ENCODE results near the gene DCAF6.
"Not testable (repeated sequence)": the region's sequence is repeated elsewhere in the genome, so short reads cannot be mapped to it uniquely, and the experiment has no call there.

The DCAF6 gene, protein sequence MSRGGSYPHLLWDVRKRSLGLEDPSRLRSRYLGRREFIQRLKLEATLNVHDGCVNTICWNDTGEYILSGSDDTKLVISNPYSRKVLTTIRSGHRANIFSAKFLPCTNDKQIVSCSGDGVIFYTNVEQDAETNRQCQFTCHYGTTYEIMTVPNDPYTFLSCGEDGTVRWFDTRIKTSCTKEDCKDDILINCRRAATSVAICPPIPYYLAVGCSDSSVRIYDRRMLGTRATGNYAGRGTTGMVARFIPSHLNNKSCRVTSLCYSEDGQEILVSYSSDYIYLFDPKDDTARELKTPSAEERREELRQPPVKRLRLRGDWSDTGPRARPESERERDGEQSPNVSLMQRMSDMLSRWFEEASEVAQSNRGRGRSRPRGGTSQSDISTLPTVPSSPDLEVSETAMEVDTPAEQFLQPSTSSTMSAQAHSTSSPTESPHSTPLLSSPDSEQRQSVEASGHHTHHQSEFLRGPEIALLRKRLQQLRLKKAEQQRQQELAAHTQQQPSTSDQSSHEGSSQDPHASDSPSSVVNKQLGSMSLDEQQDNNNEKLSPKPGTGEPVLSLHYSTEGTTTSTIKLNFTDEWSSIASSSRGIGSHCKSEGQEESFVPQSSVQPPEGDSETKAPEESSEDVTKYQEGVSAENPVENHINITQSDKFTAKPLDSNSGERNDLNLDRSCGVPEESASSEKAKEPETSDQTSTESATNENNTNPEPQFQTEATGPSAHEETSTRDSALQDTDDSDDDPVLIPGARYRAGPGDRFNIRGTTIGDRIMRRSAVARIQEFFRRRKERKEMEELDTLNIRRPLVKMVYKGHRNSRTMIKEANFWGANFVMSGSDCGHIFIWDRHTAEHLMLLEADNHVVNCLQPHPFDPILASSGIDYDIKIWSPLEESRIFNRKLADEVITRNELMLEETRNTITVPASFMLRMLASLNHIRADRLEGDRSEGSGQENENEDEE

DNA sequence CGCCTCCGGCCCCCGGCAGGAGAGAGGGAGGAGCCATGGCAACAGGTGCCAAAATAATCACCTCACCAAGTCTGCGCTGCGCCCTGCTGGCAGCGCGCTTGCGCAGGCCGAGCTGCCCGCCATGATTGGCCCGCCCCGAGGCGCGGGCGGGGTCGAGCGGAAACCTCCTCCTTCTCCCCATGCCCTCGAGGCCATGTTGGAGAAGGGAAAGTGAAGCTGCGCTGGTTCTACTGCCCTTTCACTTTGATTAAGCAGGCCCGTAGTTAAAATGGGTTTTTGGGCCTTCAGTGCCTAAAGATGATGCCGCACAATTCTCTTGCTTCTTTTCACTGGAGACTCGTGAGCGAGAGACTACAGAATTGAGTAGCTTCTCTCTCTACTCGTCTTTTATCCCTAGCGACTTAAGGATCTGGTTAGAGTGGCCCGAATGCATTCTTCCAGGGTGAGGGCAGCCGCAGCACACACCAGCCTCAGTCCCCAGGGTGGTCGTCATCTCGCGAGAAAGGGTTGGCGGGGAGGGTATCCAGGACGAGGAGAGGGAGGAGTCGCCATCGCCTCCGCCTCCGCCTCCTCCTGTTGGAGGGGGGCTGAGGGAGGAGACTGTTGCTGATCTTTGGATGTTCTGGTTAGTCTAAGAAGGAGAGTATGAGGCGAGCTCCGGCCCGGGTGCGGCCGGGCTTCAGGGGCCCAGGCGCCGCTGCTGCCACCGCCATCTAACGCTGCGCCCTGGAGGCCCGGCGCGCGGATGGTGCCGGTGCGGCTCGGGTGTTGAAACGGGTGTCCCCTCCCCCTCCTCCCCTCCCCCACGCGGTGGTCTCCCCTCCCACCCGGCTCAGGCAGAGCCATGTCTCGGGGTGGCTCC, at the start of gene DCAF6:
TSS of gene DCAF6 (plus strand) at position 616 of the 862 bp plus-strand sequence. CDS start at position 845, 229 bp downstream.
- peak; percentile 98 for DNase-seq

DNA sequence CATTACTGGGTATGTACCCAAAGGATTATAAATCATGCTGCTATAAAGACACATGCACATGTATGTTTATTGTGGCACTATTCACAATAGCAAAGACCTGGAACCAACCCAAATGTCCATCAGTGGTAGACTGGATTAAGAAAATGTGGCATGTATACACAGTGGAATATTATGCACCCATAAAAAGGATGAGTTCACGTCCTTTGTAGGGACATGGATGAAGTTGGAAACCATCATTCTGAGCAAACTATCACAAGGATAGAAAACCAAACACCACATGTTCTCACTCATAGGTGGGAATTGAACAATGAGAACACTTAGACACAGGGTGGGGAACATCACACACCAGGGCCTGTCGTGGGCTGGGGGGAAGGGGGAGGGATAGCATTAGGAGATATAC, 49.3 kb upstream of the DCAF6 start:
- not testable (repeated sequence) for DNase-seq

DNA sequence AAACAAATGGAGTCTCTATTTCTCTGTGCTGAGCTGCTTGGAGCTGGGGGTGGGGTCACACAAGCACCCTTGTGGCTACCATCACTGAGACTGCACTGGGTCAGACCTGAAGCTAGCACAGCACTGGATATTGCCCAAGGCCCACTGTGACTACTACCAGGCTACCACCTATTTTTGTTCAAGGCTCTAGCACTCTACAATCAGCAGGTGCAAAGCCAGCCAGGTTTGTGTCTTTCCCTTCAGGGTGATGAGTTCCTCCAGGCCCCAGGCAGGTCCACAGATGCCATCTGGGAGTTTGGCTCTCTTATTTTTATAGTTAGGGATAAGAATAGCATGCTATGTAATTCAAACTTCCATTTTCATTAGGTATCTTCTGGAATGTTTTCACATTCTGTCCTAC, 46.1 kb upstream of the DCAF6 start:
- DNase-seq: no peak

DNA sequence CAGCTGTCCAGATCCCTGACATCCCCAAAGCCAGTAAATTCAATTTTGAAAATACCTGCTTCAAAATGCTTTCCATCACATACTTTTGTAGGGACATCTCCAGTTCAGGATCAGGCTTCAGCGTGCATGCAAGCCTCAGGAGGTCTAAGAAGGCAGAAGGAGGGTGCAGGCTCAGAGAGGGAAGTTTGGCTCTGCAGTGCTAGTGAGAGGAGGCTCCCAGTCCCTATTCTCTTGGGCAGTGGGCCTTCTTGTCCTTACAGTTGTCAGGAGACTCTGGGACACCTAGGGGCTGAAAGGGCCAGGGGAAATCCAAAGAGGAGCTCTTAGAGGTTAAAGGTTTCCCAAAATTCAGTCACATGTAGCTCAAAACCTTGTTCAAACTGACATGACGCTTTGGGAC, 42.7 kb upstream of the DCAF6 start:
- no peak for DNase-seq

DNA sequence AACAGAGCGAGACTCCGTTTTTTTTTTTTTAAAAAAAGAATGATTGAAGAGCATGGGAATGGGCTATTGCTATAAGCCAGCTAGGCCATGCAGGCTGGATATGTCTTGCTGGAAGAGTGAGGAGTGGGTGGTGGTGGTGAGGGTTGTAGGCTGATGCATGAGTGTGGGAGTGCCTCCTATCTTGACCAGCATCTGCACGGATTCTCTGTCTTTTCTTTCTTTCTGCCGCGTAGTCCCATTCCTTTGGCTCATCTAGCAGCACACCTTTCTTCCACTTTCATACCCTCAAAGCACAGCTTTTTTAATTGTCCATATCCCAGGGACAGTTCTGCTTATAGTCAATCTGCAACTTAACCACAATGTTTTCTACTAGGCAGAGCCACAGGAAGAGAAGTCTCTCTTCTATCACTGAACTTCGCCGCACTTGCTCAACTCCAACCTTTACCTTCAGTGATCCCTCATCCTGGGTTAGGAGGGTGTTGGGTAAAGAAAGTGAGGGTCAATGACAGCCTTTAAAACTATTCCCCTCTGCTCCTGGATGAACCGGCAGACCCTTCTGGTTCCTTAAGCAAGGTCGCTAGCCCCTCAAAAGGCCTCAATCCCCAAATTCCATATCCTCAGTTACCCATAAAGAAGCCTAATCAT, 37.8 kb upstream of the DCAF6 start:
- no peak for DNase-seq

DNA sequence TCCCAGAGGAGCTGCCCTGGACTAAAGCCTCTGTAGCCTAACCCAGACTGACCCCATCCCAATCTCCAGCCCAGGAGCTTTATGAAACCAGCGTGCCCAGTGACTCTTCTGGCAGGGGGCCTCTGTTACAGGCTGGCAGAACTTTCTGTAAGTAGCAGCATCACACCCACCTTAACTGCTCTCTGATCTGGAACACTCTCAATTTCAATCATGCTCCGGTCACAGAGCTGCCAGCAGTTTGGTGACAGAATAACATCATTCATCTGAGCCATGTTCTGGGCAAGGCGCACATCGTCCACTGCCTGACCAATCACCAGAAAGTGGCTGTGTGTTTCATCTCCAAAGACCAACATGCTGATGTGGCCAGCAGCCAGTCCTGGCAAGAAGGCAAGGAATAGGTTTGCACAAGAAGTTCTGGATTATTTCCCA, 37.2 kb upstream of the DCAF6 start:
- DNase-seq: no peak

DNA sequence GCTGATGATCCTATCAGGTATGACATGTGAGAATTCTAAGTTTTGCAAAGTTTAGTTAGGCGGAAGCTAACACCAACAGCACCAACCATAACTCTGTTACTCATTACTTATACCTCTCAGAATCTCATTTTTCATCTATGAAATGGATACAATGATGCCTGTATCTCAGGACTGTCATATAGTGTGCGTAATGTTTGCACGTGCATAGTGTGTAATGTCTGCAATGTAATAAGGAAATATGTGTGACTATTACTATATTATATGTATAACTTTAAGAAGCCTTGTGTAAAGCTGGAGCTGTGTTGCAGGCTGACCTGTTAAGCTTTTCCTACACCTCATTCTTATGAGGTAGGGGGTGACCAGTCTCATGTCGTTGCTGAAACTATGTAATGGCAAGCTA, 35.6 kb upstream of the DCAF6 start:
- no peak for DNase-seq

DNA sequence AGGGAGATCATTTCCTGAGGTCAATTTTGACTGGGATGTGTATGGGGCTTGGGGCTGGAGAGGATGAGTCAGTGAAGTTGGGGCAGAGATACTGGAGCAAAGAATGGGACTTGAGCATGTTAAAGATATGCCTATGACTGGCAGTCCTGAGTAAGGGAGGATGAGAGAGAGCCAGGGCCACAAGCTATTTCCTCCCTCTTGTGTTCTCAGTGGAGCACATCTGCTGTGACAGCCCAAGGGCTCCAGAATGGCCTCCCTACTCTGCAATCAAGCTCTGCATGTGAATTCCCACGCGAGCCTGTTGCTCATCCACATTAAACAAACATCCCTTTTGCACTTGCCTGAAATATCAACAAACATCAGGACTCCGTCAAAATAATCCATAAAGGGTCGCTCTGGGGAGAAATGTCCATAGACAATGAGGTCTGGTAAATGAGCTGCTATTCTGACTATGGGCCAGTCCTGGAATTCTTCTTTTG, 31.8 kb upstream of the DCAF6 start:
- no peak for DNase-seq

DNA sequence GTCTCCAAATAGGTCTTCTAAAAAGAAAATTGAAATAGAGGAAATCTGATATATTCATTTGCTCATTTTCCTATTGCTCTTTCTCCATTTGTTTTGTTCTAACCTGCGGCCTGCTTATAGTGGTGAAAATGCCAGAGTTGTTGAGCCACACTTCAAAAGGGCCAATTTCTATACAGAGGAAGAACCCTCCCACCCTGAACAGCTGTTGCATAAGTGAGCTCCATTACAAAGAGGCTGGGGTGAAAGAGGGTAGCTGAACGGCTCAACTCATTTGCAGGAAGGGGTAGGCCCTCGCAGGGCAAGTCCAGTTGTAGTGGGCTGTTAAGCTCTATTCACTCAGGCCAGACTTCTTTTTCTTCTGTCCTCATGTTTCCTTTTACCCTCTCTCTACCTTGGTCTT, 31.3 kb upstream of the DCAF6 start:
- no peak for DNase-seq

DNA sequence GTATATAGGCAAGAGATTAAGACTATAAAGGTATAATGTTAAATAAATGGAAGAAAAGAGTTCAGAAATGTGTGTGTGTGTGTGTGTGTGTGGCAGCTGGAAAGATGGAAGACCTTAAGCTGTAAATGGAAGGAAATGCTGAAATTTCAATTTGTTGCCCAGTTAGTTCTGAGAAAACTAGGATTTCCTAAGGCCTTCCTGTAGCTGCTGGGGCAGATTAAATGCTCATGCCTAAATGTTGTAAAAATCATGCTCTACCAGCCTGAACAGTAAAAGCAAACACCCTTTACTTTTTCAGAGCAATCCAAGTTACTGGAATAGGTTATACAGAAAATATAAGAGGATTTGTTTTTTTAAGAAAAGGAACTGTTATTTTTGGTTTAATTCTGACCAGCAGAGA, 30.8 kb upstream of the DCAF6 start:
- DNase-seq: no peak

DNA sequence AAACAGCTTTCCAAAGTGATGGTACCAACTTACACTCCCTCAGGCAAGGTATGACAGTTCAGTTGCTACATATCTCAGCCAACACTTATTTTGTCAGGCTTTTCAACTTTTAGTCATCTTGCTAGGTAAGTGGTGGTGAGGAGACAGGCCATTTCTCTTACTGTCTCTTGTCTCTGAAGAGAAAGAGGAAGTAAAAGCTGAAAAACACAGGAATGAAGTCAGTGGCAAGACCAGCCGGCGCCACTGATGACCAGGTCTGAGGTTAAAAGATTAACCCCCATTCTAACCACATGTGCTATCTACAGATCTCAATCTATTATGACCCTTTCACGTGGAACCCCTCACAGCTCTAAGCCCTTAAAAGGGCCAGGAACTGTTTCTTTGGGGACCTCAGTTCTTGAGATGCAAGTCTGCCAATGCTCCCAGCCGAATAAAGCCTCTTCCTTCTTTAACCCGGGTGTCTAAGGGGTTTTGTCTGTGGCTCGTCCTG, 26.7 kb upstream of the DCAF6 start:
- DNase-seq: no peak

DNA sequence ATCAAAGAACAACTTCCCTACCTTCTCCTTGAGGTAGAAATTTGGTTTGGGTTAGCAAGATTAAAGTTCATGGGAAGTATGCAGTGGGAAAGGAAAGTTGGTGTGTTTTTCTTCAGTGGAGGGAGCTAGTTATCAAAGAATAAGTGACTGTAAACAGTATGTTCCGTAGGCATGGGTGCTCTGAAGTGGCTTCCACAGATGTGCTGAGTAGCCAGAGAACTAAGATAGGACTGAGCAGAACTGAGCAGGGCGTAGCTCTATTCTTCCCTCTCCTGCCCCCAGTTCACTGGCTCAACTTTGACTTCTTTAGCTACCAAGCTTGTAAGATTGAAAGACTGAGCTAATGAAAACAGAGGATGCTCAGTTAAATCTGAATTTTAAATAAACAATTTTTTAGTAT, 26.0 kb upstream of the DCAF6 start:
- no peak for DNase-seq

DNA sequence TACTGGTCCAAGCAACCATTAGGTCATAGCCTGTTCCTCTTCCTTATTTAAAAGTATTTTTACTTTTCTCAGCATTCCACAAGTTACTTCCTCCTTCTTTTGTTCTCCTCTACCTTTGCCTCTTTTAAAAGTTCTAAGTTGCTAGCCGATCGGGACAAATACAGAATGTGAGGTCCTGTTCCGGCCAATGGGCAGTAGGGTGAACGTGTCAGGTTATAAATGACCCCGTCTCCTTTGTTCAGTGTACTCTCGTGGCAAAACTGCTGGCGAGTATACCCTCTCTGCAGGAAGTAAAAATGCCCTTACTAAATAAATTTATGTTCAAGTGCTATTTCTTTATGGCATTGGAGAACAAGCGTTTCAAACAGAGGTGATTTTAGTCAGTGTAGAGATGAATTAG, 25.1 kb upstream of the DCAF6 start:
- DNase-seq: no peak

DNA sequence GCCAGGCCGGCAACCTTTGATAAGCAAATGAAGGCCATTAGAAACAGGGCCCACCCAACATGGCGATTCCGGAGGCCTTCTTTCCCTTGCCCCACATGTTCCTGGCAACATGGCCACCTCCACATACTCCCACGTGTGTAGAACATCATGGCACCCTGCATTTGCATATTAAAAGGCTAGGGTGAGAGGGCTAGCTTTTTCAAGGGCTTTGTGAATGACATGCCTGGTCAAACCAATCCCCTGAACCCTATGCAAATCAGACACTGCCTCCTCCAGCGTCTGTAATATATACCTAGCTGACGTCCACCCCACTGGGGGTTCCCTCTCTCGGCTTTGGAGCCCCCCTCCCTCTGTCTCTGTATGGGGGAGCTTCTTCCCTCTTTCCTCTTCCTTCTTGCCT, 24.2 kb upstream of the DCAF6 start:
- no peak for DNase-seq

DNA sequence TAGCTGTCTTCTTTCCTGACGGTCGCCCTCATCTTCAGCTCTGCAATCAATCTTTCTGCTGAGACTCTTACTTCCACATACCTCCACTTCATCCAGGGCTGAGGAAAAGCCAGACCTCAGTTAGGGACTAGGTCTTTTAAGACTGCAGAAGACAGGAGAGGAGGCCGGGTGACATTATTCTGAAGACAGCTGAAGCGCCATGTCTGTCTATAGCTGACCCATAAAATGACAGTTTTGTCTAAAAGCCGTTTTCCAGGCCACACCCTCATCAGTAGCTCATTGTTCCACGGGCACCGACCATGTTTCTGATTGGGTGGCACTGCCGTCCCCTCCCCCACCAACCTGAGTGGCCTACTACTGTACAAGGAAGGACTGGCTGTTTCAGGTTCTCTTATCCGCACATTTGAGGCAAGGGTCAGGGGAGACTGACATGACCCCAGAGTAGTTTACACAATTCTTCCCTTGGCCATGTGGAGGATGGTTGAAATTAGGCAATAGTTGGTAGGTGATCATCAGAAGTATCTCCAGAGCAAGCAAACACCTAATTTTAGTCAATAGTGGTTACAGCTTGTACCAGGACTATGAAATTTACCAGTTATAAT, 22.5 kb upstream of the DCAF6 start, which contains the start of gene ADCY10:
TSS of gene ADCY10 (minus strand) at position 240 of the 602 bp plus-strand sequence. CDS start 8,994 bp downstream, outside the sequence.
- no peak for DNase-seq

DNA sequence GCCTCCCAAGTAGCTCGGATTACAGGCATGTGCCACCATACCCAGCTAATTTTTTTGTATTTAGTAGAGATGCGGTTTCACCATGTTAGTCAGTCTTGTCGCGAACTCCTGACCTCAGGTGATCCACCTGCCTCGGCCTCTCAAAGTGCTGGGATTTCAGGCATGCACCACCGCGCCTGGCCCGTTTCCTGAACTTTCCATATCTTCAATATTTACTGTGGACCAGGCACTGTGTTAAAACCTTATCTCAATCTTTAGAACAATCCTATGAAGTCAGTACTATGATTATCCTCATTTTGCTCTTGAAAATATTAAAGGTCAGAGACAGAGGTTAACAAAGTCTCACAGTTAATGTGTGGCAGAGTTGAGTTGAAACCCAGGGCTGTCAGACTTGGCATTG, 20.9 kb upstream of the DCAF6 start:
- DNase-seq: no peak

DNA sequence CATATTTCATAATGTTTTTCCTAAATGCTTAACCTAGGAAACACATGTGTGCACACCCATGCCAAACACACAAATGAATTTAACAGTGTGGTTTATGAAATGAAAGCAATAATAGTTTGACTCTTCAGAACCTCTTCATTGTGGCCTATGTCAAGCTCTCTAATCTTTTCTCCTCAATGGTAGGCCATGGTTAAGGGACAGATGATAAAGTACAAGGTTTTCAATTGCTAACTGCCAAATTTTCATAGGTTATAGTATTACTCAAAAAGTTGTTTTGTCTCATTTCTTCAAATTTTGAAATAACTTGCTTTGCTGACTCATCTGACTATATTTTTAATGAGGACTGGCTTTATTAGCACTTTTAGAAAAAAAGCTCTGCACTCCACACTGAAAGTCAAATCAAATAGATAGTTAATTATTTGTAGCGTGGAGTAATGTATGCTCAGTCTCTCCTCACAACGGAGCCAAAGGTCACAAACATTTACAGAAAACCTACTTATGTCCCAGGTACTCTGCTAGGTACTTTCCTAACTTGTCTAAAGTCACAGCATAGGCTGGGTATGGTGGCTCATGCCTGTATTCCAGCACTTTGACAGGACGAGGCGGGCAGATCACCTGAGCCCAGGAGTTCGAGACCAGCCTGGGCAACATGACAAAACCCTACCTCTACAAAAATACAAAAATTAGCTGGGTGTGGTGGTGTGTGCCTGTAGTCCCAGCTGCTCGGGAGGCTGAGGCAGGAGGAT, 19.5 kb upstream of the DCAF6 start:
- DNase-seq: no peak

DNA sequence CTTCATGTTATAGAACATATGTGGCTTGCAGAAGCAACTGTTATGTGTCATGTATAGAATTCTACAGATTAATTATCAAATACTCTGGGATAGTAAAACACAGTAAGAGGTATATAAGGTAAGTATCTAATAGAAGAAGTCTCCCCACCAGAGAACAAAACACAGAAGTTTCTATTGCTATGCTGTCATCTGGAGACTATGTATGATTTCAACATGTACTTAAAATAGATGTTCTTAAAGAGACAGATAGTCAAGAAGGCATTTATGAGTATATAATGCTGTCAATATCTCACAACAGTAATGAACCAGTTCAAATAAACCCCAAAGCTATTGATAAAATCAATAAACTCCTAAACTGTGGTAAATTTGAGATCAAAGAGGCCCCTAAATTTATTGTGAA, 14.5 kb upstream of the DCAF6 start:
- no peak for DNase-seq

DNA sequence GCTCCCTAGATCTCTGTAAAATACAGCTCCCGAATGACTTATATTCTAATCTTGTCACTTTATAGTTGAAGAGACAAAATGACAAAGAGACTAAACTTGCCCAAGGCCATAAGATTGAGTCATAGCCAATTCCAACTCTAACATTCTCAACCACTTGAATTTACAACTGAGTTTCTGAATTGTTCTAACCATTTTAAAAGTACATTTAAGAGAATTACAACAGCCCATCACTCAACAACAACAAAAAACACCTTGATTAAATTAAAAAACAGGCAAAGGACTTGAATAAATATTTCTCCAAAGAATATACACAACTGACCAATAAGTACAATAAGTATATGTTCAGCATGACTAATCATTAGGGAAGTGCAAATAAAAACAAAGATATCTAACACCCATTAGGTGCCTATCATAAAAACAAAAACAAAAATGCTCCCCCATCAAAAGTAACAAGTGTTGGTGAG, 13.8 kb upstream of the DCAF6 start:
- no peak for DNase-seq

DNA sequence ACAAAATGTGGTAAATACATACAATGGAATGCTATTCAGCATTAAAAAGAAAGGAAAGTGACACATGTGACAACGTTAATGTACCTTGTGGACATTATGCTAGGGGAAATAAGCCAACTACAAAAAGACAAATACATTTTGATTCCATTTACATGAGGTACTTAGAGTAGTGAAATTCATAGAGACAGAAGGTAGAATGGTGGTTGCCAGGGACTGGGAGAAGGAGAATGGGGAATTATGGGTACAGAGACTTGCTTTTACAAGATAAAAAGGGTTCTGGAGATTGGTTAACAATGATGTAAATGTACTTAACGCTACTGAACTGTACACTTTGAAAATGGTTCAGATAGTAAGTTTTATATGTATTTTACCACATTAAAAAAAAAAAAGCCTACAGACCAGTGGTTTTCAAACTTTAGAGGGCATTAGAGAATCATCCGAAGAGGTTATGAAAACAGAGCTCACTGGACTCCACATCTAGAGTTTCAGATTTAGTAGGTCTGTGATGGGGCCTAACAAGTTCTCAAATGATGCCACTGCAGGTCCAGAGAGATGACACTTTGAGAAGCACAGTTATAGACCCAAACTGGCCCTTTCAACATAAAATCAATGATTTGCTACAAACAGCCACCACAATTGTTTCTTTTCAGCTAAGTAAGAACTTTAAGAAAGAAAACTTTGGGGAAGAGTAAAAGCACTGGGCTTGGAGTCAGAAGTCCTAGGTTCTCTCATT, 13.0 kb upstream of the DCAF6 start:
- no peak for DNase-seq

All from NCI-H146 (cell line).